Neural cell (in vitro differentiated cells): ENCODE measurements around the gene NSL1.

Source experiments
- EP300 ChIP-seq: fragments of 450-650 bp; conservative IDR thresholded peaks from 2 replicates; pipeline ENCODE4 v1.6.1; 2014; ENCODE audit warnings: antibody characterized with exemption, mild to moderate bottlenecking, moderate library complexity; ENCODE audit not compliant: poor library complexity, severe bottlenecking
- EZH2 ChIP-seq: fragments of 200-600, 300-800 bp; shearing (Covaris generic), sonication (generic); IDR thresholded peaks from 2 replicates; pipeline ENCODE4 v1.6.1; 2014; ENCODE audit warnings: antibody characterized with exemption, low read length, borderline replicate concordance, mild to moderate bottlenecking; ENCODE audit not compliant: insufficient read depth, poor library complexity, severe bottlenecking
- SMC3 ChIP-seq: fragments of 450-650 bp; conservative IDR thresholded peaks from 2 replicates; pipeline ENCODE4 v1.6.1; 2014; ENCODE audit warnings: antibody characterized with exemption, mild to moderate bottlenecking, moderate library complexity; ENCODE audit not compliant: poor library complexity
- TAF1 ChIP-seq: IDR thresholded peaks from 2 replicates; pipeline ENCODE4 v1.6.1; 2012; ENCODE audit warnings: low read depth
- TF ChIP-seq, protein P1 (sequence below): fragments of 450-650 bp; IDR thresholded peaks from 2 replicates; pipeline ENCODE4 v1.5.1; 2014; ENCODE audit warnings: antibody characterized with exemption, mild to moderate bottlenecking, moderate library complexity; ENCODE audit not compliant: poor library complexity, severe bottlenecking
- TF ChIP-seq, protein P2 (sequence below): IDR thresholded peaks from 2 replicates; pipeline ENCODE4 v1.6.1; 2012; ENCODE audit warnings: borderline replicate concordance

- no peak for TF ChIP-seq EZH2
- TF ChIP-seq, protein P1, sequence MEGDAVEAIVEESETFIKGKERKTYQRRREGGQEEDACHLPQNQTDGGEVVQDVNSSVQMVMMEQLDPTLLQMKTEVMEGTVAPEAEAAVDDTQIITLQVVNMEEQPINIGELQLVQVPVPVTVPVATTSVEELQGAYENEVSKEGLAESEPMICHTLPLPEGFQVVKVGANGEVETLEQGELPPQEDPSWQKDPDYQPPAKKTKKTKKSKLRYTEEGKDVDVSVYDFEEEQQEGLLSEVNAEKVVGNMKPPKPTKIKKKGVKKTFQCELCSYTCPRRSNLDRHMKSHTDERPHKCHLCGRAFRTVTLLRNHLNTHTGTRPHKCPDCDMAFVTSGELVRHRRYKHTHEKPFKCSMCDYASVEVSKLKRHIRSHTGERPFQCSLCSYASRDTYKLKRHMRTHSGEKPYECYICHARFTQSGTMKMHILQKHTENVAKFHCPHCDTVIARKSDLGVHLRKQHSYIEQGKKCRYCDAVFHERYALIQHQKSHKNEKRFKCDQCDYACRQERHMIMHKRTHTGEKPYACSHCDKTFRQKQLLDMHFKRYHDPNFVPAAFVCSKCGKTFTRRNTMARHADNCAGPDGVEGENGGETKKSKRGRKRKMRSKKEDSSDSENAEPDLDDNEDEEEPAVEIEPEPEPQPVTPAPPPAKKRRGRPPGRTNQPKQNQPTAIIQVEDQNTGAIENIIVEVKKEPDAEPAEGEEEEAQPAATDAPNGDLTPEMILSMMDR, result no peak
- TF ChIP-seq EP300, result no peak
- no peak for TF ChIP-seq SMC3
- TF ChIP-seq, protein P2, sequence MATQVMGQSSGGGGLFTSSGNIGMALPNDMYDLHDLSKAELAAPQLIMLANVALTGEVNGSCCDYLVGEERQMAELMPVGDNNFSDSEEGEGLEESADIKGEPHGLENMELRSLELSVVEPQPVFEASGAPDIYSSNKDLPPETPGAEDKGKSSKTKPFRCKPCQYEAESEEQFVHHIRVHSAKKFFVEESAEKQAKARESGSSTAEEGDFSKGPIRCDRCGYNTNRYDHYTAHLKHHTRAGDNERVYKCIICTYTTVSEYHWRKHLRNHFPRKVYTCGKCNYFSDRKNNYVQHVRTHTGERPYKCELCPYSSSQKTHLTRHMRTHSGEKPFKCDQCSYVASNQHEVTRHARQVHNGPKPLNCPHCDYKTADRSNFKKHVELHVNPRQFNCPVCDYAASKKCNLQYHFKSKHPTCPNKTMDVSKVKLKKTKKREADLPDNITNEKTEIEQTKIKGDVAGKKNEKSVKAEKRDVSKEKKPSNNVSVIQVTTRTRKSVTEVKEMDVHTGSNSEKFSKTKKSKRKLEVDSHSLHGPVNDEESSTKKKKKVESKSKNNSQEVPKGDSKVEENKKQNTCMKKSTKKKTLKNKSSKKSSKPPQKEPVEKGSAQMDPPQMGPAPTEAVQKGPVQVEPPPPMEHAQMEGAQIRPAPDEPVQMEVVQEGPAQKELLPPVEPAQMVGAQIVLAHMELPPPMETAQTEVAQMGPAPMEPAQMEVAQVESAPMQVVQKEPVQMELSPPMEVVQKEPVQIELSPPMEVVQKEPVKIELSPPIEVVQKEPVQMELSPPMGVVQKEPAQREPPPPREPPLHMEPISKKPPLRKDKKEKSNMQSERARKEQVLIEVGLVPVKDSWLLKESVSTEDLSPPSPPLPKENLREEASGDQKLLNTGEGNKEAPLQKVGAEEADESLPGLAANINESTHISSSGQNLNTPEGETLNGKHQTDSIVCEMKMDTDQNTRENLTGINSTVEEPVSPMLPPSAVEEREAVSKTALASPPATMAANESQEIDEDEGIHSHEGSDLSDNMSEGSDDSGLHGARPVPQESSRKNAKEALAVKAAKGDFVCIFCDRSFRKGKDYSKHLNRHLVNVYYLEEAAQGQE, result no peak
- TF ChIP-seq TAF1, result no peak
These were observed 309 bp downstream of the NSL1 start for GRCh38 chr1:212791261-212791675.
